NCI-H460 (cell line): ENCODE data around the gene PDE6D. TPM values are rescaled to one million over a fixed set of nuclear protein-coding genes. Genes with fewer than 3 reads are reported as not detected.
"Not testable (repeated sequence)": the region's sequence is repeated elsewhere in the genome, so short reads cannot be mapped to it uniquely, and the experiment has no call there.

ENCODE experiments used
- DNase-seq: peaks from one replicate; pipeline ENCODE4 v3.0.0-alpha.2; 2016; ENCODE audit warnings: low read depth; ENCODE audit errors: extremely low read depth
- total RNA-seq: library from RNA; depleted of rRNA; stranded (reverse); fragments of >200 nt; shearing (Covaris generic); gene quantifications from 2 replicates; pipeline ENCODE4 v1.2.3, GENCODE V29; 2014

Gene PDE6D
- total RNA-seq, 1 experiment from 2014 or later, result 32.6 TPM

DNA sequence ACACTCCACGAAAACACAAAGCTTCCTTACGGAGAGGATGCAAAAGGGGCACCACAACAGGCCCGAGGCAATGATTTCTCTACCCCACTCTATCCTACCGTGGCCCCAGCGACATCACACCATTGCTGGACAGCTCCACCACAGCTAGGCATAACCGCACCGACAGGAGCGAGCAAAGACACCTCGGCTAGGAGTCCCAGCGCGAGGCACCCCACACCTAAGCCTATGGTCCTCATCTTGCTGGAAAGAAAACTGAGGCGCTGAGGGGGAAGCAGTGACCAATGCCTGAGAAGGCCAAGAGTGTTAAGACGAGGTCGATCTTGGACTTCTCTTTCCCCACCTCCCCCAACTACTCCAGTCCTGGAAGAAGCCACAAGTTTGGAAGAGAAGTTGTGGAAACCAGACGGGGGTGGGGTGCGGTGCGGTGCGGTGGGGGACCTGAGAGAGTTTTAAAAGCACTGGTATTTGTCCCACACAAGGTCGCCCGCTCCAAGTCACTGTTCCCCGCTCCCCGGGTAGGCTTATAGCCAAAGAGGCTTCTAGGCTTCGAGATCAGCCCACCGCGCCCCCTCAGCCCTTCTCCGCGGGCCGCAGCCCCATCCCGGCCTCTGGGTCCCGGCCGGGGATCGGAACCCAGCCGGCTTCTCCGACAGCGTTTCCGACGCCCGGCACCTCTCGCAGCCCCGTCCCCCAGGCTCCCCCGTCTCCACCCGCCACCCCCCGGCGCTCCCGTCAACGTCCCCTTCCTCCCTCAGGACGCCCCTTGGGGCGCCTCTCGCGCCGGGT, 766 bp downstream of the PDE6D start:
- no peak for DNase-seq

DNA sequence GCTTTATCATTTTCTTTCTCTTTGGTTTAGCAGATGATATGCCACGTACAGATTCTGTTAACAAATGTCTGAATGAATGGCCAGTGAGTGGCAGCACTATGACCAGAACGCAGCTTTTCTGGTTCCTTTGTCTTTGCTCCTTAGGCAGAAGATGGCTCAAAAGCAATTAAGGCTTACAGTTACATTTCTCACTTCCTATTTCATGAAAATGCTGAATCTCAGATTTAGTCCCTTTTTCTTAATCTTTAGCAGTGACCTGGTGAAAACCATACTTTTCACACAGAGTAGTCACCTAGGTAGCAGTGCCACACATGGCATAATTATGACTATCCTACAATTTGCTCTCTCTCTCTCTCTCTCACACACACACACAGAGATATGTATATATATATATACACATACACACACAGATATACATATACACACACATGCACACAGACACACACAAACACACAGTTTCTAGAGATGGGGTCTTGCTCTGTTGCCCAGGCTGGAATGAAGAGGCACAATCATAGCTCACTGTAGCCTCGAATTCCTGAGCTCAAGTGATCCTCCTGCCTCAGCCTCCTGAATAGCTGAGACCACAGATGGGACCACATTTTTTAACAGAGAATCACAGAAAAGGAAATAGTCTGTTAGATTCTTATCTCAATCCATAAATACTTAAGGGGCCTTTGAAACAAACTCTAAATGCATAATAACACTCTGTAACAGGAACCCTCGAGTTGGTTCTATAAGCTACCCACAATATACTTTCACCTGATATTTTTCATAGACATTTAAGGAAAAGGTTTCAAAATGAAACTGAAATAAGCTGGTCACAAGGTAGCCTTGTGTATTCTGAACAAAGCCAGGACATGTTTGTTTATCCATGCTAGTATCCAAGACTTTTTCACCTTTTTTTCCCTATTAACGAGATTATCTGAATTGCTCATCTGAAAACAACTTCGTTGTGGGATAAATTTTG, 11.6 kb downstream of the PDE6D start:
- no peak for DNase-seq

DNA sequence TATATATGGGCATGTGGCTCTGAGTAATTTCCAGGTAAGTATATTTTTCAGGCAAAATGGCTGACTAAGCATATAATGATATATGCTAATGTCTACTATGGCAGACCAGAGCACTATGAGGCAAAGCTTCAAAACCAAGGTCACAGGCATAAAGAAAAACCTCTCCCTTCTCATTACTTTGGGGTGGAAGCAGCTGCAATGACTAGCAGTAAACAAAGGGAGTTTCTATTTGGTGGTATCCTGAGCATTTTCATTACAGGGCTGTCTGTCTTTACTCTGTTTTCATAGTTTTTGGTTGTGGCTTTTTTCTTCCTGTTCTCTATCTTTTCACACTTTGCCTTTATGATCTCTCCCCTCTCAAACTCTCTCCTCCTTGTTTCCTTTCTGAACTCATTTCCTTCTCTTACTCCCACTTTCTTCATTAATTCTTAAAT, 15.6 kb downstream of the PDE6D start:
- DNase-seq, result no peak

DNA sequence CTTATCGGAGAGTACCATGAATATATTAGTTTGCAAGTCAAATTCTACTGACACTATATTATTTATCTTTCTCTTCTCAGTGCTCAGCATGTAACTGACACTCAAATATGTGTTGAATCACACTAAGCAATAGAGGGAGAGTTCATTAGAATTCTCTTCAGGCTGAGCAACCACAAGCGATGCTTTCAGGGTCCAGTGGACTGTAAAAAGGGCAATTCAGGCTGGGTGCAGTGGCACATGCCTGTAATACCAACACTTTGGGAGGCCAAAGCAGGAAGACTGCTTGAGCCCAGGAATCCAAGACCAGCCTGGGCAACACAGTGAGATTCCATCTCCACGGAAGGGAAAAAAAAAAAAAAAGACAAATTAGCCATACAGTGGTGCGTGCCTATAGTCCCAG, 16.3 kb downstream of the PDE6D start:
- DNase-seq, result no peak

DNA sequence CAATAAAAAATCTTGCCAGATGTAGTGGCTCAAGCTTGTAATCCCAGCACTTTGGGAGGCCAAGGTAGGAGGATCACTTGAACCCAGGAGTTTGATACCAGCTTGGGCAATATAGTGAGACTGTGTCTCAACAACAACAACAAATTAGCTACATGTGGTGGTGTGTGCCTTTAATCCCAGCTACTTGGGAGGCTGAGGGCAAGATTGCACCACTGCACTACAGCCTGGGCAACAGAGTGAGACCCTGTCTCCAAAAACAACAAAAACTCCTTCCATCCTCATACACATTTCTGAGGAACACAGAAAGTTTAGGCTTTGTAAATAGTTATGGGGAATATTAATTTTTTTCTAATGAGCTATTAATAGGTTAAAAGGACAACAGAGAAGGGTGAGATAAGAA, 17.0 kb downstream of the PDE6D start:
- DNase-seq, result no peak

DNA sequence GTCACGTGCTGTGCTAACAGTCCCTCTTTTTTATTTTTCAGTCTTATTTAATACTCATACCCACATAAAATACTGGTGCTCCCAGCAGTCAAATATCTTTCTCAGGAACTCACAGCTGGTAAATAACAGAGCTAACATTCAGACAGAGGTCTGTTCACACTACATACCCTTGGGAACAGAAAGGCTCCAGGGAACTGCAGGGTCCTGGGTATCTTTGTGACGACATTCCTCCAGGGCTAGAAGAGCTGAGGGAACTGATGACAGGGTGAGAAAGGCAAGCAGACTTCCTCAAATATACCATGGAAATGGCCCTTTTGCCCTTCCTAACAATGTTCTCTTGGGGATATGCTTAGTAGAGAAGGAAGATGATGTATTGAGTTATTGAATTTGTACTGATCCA, 19.3 kb downstream of the PDE6D start:
- no peak for DNase-seq

DNA sequence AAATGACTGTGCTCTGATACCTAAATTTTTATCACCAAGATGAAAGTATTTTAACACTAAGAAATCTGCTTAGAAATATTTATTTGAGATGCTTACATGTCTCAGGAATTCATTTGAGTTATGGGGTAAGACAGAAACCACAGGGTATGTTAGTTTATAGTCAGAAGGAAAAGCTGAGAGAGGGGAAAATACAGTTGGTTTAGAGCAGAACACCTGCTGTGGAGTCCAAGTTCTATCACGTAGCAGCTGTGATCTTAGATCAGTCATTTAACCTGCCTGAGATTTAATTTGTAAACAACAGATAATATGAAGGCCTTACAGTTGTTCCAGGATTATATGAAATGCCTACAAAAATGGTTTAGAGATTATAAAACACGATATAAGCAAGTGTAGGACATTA, 29.0 kb downstream of the PDE6D start:
- DNase-seq, result no peak

DNA sequence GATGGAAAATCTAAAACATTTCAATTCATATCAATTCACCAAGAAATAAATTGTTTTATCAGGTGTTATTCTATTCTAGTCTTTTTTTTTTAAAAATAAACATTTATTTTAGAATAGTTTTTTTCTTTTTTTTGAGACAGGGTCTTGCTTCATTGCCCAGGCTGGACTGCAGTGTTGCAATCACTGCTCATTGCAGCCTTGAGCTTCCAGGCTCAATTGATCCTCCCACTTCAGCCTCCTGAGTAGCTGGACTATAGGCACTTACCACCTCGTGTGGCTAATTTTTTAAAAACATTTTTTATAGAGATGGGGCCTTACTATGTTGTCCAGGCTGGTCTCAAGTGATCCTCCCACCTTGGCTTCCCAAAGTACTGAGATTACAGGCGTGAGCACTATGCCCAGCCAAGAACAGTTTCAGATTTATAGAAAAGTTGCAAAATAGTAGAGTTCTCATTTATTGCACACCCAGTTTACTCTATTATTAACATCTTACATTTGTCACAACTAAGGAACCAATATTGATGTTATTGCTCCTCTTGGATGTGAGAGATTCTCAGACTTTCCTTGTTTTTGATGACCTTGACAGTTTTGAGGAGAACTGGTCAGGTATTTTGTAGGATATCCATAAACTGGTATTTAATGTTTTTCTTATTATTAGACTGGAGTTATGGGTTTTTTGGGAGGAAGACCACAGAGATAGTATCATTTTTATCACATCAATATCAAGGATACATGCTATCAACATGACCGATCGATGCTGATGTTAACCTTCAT, 29.9 kb downstream of the PDE6D start:
- no peak for DNase-seq

DNA sequence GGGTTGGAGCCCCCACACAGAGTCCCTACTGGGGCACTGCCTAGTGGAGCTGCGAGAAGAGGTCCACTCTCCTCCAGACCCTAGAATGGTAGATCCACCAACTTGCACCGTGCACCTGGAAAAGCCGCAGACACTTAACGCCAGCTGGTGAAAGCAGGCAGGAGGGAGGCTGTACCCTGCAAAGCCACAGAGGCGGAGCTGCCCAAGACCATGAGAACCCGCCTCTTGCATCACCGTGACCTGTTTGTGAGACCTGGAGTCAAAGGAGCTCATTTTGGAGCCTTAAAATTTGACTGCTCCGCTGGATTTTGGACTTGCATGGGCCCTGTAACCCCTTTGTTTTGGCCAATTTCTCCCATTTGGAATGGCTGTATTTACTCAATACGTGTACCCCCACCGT, 32.1 kb downstream of the PDE6D start:
- not testable (repeated sequence) for DNase-seq

DNA sequence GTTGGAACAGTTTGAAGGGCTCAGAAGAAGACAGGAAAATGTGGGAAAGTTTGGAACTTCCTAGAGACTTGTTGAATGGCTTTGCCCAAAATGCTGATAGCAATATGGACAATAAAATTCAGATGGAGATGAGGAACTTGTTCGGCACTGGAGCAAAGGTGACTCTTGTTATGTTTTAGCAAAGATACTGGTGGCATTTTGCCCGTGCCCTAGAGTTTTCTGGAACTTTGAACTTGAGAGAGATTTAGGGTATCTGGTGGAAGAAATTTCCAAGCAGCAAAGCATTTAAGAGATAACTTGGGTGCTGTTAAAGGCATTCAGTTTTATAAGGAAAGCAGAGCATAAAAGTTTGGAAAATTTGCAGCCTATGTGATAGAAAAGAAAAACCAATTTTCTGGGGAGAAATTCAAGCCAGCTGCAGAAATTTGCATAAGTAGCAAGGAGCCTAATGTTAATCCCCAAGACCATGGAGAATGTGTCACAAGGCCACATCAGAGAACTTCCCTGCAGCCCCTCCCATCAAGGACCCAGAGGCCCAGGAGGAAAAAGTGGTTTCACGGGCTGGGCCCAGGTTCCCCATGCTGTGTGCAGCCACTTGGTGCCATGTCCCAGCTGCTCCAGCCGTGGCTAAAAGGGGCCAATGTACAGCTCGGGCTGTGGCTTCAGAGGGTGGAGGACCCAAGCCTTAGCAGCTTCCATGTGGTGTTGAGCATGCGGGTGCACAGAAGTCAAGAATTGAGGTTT, 32.8 kb downstream of the PDE6D start:
- DNase-seq, result not testable (repeated sequence)

DNA sequence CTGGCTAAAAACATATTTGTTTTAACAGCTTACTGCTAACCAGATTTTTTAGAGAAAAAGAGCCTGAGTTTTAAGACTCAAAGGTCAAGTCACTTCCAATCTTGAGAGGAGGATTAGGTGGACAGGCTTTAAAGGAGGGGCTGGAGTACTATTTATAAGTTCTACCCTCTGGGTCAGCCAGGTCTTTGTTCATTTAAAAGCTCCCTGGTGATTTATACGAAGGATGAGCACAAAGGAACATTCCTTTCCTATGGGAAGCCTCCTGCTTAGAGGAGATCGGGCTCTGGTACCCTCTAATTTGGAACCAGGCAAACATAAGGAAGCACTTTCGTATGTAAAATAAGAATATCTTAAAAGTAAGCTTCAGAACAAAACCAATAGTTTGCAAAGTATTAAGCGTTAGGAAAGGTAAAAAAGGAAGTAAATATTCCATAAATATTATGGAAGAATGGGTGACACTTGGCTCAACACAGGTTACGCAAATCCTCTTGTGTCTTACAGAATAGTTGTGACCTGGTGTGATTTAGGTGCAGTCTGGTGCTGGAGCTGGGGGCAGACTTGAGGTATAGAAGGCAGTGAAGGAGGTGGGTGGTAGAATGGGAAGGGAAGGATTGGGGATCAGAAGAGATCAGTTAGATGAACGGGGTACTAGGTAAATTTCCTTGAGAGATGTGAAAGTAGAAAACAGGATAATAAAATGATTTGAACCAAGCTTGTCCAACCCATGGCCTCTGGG, 35.6 kb downstream of the PDE6D start:
- no peak for DNase-seq

DNA sequence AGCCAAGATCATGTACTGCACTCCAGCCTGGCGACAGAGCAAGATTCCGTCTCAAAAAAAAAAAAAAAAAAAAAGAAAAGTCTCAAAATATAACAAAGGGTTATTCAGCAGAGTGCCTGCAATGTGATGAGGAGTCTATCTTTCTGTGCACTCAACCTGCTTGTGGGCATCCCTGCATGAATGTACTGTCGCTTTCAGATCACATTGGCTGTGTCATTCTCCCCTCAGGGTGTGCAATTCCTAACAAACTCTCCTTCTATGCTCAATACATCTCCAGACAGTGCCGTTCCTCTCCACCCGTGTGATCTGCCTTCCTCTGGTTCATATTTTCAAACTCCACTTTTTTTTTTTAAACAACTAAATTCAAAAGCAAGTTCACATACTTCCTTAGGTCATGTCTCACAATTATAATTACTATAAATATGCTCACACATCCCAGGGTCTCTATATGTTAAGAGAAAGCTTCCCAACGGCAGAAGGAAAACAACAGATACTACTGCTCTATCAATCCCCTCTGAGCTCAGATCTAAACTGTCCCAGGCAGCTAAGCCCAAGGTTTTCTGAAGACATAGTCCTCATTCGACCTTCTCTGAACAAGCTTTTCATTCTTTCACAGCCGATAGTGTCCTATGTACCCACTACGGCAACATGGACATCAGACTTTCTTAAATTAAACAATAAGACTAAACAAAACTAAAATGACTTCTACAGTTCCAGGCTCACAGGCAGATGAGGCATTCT, 37.5 kb downstream of the PDE6D start:
- no peak for DNase-seq

DNA sequence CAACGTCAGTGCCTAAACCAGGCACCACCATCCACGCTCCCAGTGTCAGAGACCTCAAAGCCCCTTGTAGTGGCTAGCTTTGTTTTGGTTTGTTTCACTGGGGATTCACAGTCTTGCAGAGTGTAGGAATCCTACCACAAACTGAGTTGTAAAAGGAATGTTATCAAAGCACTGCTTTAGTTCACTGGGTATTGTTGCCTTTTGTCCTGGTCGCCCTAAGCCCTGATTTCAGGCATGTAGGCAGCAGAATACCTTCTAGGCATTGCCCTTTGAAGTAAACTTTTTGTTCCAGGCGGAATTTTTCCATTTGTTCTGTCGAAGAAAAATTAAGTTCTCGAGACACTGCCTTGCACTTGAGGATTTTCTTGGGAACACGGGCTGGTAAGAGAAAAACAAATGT, 43.3 kb downstream of the PDE6D start:
- DNase-seq, result no peak

DNA sequence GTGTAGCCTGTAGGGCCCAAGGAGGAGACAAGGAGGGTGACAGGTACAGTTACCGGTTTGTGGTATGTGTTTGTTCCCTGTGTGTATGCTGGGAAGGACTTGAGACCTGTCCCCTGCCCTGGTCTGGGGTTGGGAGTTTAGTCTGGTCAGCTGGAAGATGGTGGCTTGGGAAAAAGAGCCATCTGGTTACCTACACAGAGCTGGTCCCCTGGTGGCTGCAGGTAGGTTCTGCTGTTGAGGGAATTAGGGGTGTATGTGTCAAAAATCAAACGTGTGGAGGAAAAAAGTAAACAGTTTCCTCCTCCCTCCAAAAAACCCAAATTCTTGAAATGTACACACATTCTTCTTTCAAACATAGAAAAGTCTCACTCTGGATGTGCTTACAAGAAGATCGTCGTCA, 48.5 kb downstream of the PDE6D start:
- DNase-seq, result no peak

DNA sequence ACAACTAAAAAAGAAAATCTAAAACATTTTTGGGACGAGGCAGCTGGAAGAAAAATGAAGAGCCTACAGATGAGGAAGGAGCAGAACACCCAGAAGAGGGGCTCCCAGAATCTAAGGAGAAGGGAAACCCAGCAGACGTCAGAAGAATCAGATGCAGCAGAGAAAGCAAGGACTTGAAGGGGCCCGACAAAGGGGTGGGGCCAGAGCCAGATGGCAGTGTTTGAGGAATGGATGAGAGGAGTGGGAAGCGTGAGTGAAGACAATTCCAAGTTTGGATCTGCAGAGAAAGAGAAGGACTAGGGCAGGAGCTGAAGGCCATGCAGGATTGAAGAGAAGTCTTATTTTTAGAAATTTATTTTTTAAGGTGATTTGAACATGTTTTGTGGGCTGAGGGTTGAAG, 53.5 kb downstream of the PDE6D start:
- no peak for DNase-seq

DNA sequence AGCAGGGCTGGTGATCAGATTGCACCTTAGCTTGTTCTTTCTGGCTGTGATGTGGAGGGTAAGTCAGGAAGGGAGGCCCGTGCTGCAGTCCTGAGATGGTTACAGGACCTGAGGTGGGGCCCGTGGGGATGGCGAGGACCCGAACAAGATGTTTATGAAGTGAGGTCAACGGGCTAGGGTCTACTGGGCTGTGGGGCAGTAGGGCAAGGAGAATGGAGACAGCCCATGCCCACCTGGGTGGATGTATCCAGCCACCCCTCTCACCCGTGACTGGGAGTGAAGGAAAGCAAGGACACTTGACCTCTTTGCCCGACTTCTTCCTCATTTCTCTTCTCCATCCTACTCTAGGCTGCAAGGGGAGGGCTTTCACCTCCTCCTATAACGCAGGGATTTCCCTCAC, 54.8 kb downstream of the PDE6D start:
- DNase-seq, result no peak

DNA sequence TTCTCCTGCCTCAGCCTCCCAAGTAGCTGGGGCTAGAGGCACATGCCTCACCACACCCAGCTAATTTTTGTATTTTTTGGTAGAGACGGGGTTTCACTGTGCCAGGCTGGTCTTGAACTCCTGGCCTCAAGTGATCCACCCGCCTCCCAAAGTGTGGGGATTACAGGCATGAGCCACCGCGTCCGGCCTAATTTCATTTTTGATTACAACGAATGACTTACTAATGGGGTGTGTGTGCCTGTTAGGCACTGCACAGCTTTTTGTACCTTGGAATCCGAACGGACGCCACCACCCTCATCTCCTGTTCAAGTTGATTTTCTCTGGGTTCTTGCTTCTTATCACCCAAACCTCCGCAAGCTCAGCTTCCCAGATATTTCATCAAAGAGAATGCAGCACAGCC, 55.6 kb downstream of the PDE6D start:
- DNase-seq, result no peak

DNA sequence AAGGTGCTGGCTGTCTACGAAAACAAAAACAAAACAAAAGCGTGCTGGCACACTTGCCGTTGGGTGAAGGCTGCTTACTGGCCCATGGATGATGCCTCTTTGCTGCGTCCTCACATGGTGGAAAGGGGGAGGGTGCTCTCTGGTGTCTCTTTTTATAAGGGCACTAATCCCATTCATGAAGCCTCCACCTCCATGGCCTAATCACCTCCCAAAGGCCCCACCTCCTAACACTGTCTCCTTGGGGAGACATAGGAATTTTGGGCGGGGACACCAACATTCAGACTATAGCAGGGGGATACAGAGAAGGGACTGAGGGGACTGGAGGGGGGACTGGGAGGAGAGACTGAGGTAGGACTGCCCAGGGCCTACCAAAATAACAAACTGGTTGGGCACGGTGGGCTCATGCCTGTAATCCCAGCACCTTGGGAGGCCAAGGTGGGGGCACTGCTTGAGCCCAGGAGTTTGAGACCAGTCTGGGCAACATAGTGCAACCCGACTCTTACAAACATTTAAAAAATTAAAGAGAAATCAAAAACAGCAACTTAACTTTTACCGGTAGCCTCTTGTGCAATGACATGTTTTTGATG, 58.3 kb downstream of the PDE6D start:
- no peak for DNase-seq
